Mucosa of descending colon (tissue), 3 donors: ENCODE measurements around the gene SH3PXD2A. TPM values are rescaled to one million over a fixed set of nuclear protein-coding genes. Genes with fewer than 3 reads are reported as not detected.
"Not testable (repeated sequence)": the region's sequence is repeated elsewhere in the genome, so short reads cannot be mapped to it uniquely, and the experiment has no call there.

Experiments
- ATAC-seq: fragments of 200-7000 bp; cut with Tn5 transposase; one replicate; pipeline ENCODE4 v1.9.1; 2020; ENCODE audit warnings: mild to moderate bottlenecking, moderate library complexity
- DNase-seq, 3 donors: peaks; one replicate each; pipeline ENCODE4 v3.0.0-alpha.2; 2020
- H3K36me3 ChIP-seq: fragments of 200-600 bp; one replicate; pipeline ENCODE4 v1.8.0; 2021; ENCODE audit warnings: low read depth, mild to moderate bottlenecking
- H3K4me1 ChIP-seq: fragments of 200-600 bp; one replicate; pipeline ENCODE4 v1.8.0; 2021; ENCODE audit warnings: low read depth, mild to moderate bottlenecking
- H3K4me3 ChIP-seq: fragments of 200-600 bp; one replicate; pipeline ENCODE4 v1.8.0; 2021; ENCODE audit warnings: mild to moderate bottlenecking
- H3K9me3 ChIP-seq: fragments of 200-600 bp; one replicate; pipeline ENCODE4 v1.8.0; 2021; ENCODE audit warnings: mild to moderate bottlenecking
- intact Hi-C, 2 donors: fragments of 100-400 bp; cut with DNase I in 1 of 2; cut with micrococcal nuclease in 1 of 2; formaldehyde crosslinking; loops; one replicate each; pipeline versions ENCODE4 v1.11.0 to v1.11.1; 2022; cut with DNase I, micrococcal nuclease
- total RNA-seq, 3 donors: library from RNA; stranded (reverse); fragmentation: NEBNext Ultra II Directional in 2 of 3; extraction: Animal tissue kit (Norgen Biotek cat#: 25700) in 2 of 3; gene quantifications; one replicate each; pipeline versions ENCODE4 v1.2.1 to v1.2.4, GENCODE V29; 2021 to 2023
- TF ChIP-seq, protein P1 (sequence below): fragments of 200-600 bp; IDR thresholded peaks from one replicate; pipeline ENCODE4 v1.8.0; 2022; ENCODE audit warnings: antibody characterized with exemption, mild to moderate bottlenecking
- donor health status: DM: no; HTN: no; CAD: no; lungs with moderate emphysema.
- donor health status: DM: no; HTN: no; CAD: no.
- donor health status: DM: no; HTN: yes; CAD: no.

The SH3PXD2A gene
- total RNA-seq, 3 donors from 2014 or later = 46.1 to 91.4 (median 60.6) TPM

GRCh38 chr10:103847909-103848468 lies 7.4 kb downstream of the SH3PXD2A start:
- intact Hi-C loops = no loop called here
- peaks cover 66% of the 10 kb centered on the region for H3K4me1 ChIP-seq
- no peak for ATAC-seq
- DNase-seq = no peak
- H3K9me3 ChIP-seq = no peaks in the 10 kb centered on the region
- H3K4me3 ChIP-seq = no peak overlapping the region
- H3K36me3 ChIP-seq = no peaks in the 10 kb centered on the region
- TF ChIP-seq, protein P1, sequence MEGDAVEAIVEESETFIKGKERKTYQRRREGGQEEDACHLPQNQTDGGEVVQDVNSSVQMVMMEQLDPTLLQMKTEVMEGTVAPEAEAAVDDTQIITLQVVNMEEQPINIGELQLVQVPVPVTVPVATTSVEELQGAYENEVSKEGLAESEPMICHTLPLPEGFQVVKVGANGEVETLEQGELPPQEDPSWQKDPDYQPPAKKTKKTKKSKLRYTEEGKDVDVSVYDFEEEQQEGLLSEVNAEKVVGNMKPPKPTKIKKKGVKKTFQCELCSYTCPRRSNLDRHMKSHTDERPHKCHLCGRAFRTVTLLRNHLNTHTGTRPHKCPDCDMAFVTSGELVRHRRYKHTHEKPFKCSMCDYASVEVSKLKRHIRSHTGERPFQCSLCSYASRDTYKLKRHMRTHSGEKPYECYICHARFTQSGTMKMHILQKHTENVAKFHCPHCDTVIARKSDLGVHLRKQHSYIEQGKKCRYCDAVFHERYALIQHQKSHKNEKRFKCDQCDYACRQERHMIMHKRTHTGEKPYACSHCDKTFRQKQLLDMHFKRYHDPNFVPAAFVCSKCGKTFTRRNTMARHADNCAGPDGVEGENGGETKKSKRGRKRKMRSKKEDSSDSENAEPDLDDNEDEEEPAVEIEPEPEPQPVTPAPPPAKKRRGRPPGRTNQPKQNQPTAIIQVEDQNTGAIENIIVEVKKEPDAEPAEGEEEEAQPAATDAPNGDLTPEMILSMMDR = no peak

- ATAC-seq (no peak), DNase-seq (no peak)
- intact Hi-C loops = no loop called here
- no peak overlapping the region for H3K4me3 ChIP-seq
- H3K4me1 ChIP-seq = peaks cover 69% of the 10 kb centered on the region
- H3K36me3 ChIP-seq = no peaks in the 10 kb centered on the region
- no peaks in the 10 kb centered on the region for H3K9me3 ChIP-seq
- TF ChIP-seq, protein P1 = no peak
Observed at GRCh38 chr10:103847346-103847745, 8.0 kb downstream of the SH3PXD2A start.

DNA sequence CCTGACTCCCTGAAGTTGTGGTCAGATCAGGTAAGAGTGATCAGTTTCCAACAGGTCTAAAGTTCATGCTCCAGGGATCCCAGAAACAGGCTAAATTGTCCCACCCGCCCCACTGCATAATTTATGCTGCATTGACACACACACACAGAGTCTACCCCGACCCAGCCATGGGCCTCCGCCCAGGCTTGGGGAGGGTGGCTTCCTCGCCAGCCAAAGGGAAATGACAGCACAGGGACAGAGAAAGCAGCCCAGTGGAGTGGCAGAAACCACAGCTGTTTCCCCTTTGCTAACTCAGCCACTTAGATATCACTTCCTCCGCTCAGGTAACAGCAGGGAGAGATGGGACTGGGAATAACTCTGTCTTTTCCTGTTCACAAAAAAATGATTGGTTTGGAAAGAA lies 9.4 kb downstream of the SH3PXD2A start:
- H3K4me1 ChIP-seq = peaks cover 64% of the 10 kb centered on the region
- no peaks in the 10 kb centered on the region for H3K9me3 ChIP-seq
- intact Hi-C loops = no loop called here
- no peak overlapping the region for H3K4me3 ChIP-seq
- ATAC-seq (peak; percentile 68), DNase-seq (peak; percentile 58 to 77 (median 71))
- TF ChIP-seq, protein P1 = no peak
- no peaks in the 10 kb centered on the region for H3K36me3 ChIP-seq

- ATAC-seq, H3K4me3 ChIP-seq, H3K36me3 ChIP-seq, intact Hi-C loops, DNase-seq, H3K9me3 ChIP-seq: not testable (repeated sequence)
- peaks cover 65% of the 10 kb centered on the region for H3K4me1 ChIP-seq
Observed at GRCh38 chr10:103845346-103845745, 10.0 kb downstream of the SH3PXD2A start.

DNA sequence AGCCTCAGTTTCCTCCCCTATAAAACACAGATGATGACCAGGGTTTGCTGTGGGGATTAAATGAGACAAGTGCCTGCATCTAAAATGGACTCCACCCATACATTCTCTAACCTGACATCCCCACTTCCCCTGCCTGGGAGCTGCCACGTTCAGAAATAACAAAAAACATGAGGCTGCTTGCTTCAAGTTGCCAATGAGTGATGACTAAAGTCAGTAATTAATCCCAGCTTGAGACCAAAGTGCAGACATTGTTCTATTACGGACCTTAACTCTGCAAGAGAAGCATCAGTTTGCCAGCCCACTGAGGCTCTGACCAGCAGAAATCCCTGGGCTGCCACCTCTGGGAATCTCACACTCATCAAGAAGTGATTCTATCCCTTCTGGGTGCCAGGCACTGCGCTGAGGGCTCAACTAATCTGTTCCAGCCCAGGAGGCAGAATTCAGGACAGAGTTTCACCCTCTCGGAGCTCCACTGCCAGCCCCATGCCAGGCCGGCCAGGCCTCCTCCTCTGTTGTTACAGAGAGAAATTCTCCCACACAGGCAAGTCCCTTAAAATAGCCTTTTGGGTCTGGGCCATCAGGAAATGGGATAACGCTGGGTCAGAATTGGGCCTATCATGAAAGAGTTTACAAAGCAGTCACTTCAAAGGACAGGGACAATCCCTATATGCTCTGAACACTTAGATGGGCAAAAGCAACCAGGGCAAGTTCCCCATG lies 11.4 kb downstream of the SH3PXD2A start:
- Histone ChIP-seq H3K4me3 (no peak overlapping the region), H3K4me1 (peaks cover 65% of the 10 kb centered on the region), H3K9me3 (no peaks in the 10 kb centered on the region), H3K36me3 (no peaks in the 10 kb centered on the region)
- TF ChIP-seq, protein P1 = no peak
- intact Hi-C loops = no loop called here
- ATAC-seq (peak; percentile 19), DNase-seq (no peak)

DNA sequence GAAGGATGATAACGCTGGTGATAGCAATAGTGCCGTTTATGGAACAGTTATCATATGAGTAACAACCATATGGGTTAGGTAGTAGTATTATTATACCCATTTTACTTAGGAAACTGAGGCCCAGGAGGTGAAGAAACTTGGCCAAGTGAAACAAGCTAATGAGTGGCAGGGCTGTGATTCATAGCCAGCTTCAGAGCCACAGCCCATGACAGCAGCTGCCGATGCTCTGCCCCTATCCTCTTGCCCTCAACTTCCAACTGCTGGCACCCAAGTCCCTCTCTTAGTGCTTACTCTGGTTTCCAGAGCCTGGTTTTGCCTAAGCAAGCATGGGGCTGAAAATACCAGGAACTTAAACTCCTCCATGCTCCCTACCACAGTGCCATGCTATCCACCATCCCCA lies 12.3 kb downstream of the SH3PXD2A start:
- Histone ChIP-seq H3K4me3 (no peak overlapping the region), H3K36me3 (no peaks in the 10 kb centered on the region), H3K4me1 (peaks cover 71% of the 10 kb centered on the region), H3K9me3 (no peaks in the 10 kb centered on the region)
- TF ChIP-seq, protein P1 = no peak
- DNase-seq (no peak), ATAC-seq (no peak)
- intact Hi-C loops = no loop called here
